LNCAP (cell line): Measurements from ENCODE around the gene SRGAP3.

Experiments
- CTCF ChIP-seq: fragments of 450-650 bp; IDR thresholded peaks from 2 replicates; pipeline ENCODE4 v1.5.1; 2017; ENCODE audit warnings: mild to moderate bottlenecking

Gene SRGAP3

DNA sequence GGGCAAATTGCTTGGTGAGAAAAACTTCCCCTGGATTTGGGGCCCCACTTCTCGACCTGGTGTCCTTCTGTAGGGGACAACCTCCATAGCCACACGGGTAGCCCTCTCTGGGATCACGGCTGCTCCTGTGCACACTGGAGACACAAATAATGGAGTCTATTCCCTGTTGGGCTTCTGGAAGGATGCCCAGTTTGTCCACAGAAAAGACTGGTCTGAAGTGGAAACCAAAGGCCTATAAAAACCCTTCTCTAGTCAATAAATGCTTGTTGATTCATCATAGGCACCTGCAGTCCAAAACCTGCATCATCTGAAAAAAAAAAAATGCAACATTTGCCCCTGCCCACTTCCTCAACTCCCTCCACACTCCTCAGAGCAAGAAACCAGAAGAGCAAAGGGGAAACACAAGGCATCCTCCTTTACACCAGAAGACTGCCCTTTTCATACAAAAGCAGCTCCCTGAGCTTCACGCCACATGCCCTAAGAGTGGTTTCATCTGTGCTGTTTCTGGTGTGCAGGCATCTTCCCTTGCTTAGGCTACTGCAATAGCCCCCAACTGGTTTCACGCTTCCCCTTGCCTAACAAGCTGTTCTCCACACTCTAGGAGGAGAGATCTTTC, 36.3 kb downstream of the SRGAP3 start:
- TF ChIP-seq CTCF: no peak

DNA sequence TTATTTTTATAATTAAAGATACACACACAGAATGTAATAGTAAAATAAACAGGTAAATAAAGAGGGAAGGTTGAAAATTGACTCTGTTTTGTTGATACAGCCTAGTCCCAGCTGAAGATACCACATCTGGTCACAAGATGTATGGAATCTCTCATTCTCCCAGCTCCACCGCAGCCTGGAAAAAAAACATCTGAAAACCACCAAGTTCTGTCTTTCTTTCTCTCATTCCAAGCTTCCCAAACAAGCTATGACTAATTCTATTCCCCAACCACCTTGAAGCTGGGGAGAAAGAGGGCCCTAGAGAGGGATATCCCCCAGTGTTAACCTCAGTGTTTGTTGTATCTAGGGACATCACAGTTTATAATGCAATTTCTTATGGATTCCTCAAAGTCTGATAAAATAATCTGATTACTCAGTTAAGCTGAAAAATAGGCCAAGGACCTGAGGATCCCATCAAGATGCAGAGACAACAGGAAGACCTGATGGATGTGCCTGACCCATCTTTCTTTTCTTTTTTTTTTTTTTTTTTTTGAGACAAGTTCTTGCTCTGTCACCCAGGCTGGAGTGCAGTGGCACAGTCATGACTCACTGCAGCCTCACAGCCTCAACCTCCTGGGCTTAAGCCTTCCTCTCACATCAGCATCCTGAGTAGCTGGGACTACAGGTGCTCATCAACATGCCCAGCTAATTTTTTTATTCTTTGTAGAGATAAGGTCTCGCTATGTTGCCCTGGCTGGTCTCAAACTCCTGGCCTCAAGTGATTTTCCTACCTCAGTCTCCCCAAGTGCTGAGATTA, 38.1 kb downstream of the SRGAP3 start:
- TF ChIP-seq CTCF: no peak

DNA sequence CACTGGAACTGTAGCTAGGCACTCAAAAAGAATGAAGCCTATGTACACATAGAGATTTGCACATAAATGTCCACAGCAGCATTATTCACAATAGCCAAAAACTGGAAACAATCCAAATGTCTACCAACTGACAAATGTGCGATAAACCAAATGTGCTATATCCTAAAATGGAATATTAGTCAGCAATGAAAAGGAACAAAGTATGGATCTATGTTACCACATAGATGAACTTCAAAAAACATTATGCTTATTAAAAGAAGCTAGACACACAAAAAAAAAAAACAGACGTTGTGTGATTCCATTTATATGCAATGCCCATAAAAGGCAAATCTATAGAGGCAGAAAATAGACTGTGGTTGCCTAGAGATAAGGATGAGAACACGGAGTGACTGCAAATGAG, 39.7 kb downstream of the SRGAP3 start:
- TF ChIP-seq CTCF: no peak

GRCh38 chr3:9208605-9209152, 40.8 kb downstream of the SRGAP3 start:
- TF ChIP-seq CTCF: no peak

DNA sequence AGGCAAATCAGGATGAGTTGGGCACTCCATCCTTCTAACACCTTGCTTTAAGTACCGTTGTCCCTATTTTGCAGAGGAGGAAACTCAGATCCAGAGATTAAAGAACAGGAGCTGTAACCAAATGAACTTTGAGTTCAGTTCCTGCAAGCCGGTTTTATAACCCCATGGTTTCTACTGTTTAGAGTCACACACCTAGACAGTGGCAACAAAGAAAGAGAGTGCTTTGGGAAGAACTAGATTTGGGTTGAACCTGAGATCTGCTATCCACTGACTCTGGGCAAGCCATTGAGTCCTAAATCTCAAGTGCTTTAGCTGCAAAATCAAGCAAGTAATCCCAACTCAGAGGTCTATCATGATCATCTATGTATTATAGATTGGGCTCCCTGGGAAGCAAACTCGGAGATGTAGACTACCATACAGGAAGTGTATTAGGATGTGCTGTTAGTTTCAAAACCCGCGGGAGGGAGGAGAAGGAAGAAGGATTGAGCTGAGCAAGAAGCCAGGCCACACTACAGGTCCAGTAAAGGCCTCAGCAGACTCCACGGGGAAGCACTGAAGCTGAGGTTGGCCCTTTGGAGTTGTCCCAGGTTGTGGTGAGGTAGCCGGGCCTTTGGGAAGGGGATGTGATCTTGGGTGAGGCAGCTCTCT, 42.2 kb downstream of the SRGAP3 start:
- TF ChIP-seq CTCF: no peak

DNA sequence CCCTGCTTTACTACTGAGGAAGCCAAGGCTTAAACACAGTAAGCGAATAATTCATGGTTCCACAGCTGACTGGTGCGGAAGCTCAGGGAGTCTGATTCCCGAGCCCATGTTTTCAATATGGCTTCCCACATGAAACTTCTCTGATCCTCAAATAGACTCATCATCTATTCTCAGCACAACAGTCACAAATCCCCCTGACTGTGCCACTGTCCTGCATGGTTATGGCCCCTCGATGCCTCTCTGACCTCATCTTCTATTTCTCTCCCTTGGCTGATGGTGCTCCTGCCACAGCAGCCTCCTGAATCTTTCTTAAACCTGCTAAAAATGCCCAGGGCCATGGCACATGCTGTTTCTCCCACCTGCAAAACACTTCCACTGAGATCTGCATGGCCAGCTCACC, 43.2 kb downstream of the SRGAP3 start:
- no peak for TF ChIP-seq CTCF

- no peak for TF ChIP-seq CTCF
These were observed 43.9 kb downstream of the SRGAP3 start for GRCh38 chr3:9205345-9206143.
